ENCODE results near the gene PPP2R2C.

PPP2R2C gene

GRCh38 chr4:6279582-6280289 is 192.7 kb downstream of the PPP2R2C start:
- ChIA-PET CTCF (no interaction called here), POLR2A (ENCODE audit: low non-redundant PET) (no interaction called here)
- DNase-seq (ENCODE audit: low spot score), result no peak
- peak overlapping the region; percentile 15; the same call in 1 of the 2 replicates for H3K27ac ChIP-seq
- TF ChIP-seq CTCF (conservative IDR thresholded peaks at IDR 0.05; ENCODE audit: low read depth), result no peak

- ChIA-PET CTCF (no interaction called here), POLR2A (ENCODE audit: low non-redundant PET) (no interaction called here)
Measured at GRCh38 chr4:6278801-6279197, 193.6 kb downstream of the PPP2R2C start.

GRCh38 chr4:6277935-6278800 is 194.2 kb downstream of the PPP2R2C start:
- TF ChIP-seq CTCF (conservative IDR thresholded peaks at IDR 0.05; ENCODE audit: low read depth), result no peak
- H3K27ac ChIP-seq, result no peak overlapping the region
- DNase-seq (ENCODE audit: low spot score), result no peak
- ChIA-PET POLR2A (ENCODE audit: low non-redundant PET) (no interaction called here), CTCF (no interaction called here)

More at GRCh38 chr4:6278801-6279197, 193.6 kb downstream of the PPP2R2C start:
- no peak for DNase-seq (ENCODE audit: low spot score)
- no peak overlapping the region for H3K27ac ChIP-seq
- no peak for TF ChIP-seq CTCF (conservative IDR thresholded peaks at IDR 0.05; ENCODE audit: low read depth)

- ChIA-PET CTCF (no interaction called here), POLR2A (ENCODE audit: low non-redundant PET) (no interaction called here)
- TF ChIP-seq CTCF (conservative IDR thresholded peaks at IDR 0.05; ENCODE audit: low read depth), result no peak
- DNase-seq (ENCODE audit: low spot score), result no peak
- no peak overlapping the region for H3K27ac ChIP-seq
Measured at GRCh38 chr4:6277139-6277802, 195.1 kb downstream of the PPP2R2C start.

GRCh38 chr4:6275898-6276806 is 196.3 kb downstream of the PPP2R2C start:
- no peak for TF ChIP-seq CTCF (conservative IDR thresholded peaks at IDR 0.05; ENCODE audit: low read depth)
- DNase-seq (ENCODE audit: low spot score), result no peak
- CTCF ChIA-PET, result no interaction called here
- POLR2A ChIA-PET (ENCODE audit: low non-redundant PET), result no interaction called here
- H3K27ac ChIP-seq, result no peak overlapping the region

- no peak for DNase-seq (ENCODE audit: low spot score)
- no peak for TF ChIP-seq CTCF (conservative IDR thresholded peaks at IDR 0.05; ENCODE audit: low read depth)
- ChIA-PET CTCF (no interaction called here), POLR2A (ENCODE audit: low non-redundant PET) (no interaction called here)
- no peak overlapping the region for H3K27ac ChIP-seq
Measured at GRCh38 chr4:6275351-6275750, 197.1 kb downstream of the PPP2R2C start.

Data from RWPE1 (cell line).